ENCODE measurements around the gene KCNK6.
"Not testable (repeated sequence)": the region's sequence is repeated elsewhere in the genome, so short reads cannot be mapped to it uniquely, and the experiment has no call there.

KCNK6 gene

GRCh38 chr19:38360351-38360750 is 40.7 kb downstream of the KCNK6 start:
- no peak overlapping the region for H3K4me3 ChIP-seq

DNA sequence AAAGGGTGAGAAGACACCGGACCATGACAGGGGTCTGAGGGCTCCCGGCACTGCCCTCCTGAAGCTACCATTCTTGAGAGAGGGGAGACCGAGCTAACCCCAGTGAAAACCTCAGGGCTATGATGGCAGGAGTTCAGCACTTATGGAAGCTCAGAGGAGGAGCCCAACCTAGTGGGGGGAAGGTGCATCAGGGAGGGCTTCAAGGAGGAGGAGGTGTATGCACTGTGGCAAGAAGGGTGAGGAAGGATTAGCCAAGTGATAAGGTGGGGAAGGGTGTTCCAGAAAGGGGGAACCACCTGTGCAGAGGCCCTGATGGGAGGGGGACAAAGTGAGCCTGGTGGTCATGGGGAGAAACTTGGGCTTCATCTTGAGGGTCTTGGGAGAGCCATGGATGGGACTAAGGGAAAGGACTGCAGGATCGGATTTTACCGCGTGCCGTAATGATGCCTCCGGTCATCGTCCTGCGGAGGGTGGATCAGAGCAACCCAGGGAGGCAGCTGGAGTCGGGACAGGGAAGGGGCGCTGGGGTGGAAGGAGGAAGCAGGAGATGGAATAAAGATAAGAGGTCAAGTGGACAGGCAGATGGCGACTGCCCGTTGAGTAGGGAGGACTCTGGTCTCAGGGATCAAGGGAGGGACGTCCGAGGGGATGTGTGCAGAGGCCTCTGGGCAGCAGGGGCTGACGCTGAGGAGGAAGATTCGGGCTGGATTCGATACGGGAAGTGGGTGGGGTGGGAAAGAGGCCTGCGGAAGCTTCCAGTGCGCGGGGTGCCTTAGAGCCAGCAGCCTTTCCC is 41.4 kb downstream of the KCNK6 start:
- Histone ChIP-seq H3K4me3 (peak overlapping the region; percentile 77), H3K27ac (no peak overlapping the region), H3K9ac (ENCODE audit: insufficient read length) (no peak overlapping the region), H3K9me3 (ENCODE audit: low read depth, low read length) (no peaks in the 10 kb centered on the region), H3K36me3 (ENCODE audit: insufficient read depth, low read length) (no peaks in the 10 kb centered on the region)
- DNase-seq (ENCODE audit: low read depth, low spot score) = no peak
- TF ChIP-seq FOXP2 (optimal IDR thresholded peaks at IDR 0.05; ENCODE audit: control extremely low read depth, extremely low read length, insufficient read depth) (no peak), EZH2 (IDR thresholded peaks at IDR 0.05) (no peak), POLR2AphosphoS5 (IDR thresholded peaks at IDR 0.05; ENCODE audit: borderline replicate concordance, low read depth, low read length) (no peak)

More at GRCh38 chr19:38360351-38360750, 40.7 kb downstream of the KCNK6 start:
- Histone ChIP-seq H3K9ac (ENCODE audit: insufficient read length) (no peak overlapping the region), H3K36me3 (ENCODE audit: insufficient read depth, low read length) (no peaks in the 10 kb centered on the region), H3K9me3 (ENCODE audit: low read depth, low read length) (no peaks in the 10 kb centered on the region), H3K27ac (no peak overlapping the region)
- TF ChIP-seq EZH2 (IDR thresholded peaks at IDR 0.05) = no peak
- TF ChIP-seq FOXP2 (optimal IDR thresholded peaks at IDR 0.05; ENCODE audit: control extremely low read depth, extremely low read length, insufficient read depth) = no peak
- no peak for TF ChIP-seq POLR2AphosphoS5 (IDR thresholded peaks at IDR 0.05; ENCODE audit: borderline replicate concordance, low read depth, low read length)
- DNase-seq (ENCODE audit: low read depth, low spot score) = no peak

DNA sequence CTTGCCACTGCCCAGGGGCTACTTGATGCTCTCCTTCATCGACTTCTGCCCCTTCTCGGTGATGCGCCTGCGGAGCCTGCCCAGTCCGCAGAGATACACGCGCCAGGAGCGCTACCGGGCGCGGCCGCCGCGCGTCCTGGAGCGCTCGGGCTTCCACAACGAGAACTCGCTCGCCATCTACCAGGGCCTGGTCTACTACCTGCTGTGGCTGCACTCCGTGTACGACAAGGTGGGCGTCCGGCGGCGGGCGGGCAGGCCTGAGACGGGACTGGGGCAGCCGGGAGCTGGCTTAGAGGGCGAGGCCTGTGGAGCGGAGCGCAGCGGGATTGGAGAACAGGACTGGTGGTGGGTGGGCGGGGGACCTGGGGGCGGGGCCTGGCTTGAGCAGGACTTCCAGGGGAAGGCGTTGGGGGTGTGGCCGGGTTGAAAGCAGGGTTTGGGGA is 42.0 kb downstream of the KCNK6 start:
- no peak overlapping the region for H3K27ac ChIP-seq
- DNase-seq (ENCODE audit: low read depth, low spot score) = peak; percentile 8
- H3K9ac ChIP-seq (ENCODE audit: insufficient read length) = no peak overlapping the region

GRCh38 chr19:38362076-38362945 is 42.7 kb downstream of the KCNK6 start:
- no peaks in the 10 kb centered on the region for H3K36me3 ChIP-seq (ENCODE audit: insufficient read depth, low read length)
- no peak overlapping the region for H3K9ac ChIP-seq (ENCODE audit: insufficient read length)
- TF ChIP-seq FOXP2 (optimal IDR thresholded peaks at IDR 0.05; ENCODE audit: control extremely low read depth, extremely low read length, insufficient read depth) (no peak), POLR2AphosphoS5 (IDR thresholded peaks at IDR 0.05; ENCODE audit: borderline replicate concordance, low read depth, low read length) (no peak), EZH2 (IDR thresholded peaks at IDR 0.05) (no peak)
- no peak for DNase-seq (ENCODE audit: low read depth, low spot score)
- H3K9me3 ChIP-seq (ENCODE audit: low read depth, low read length) = no peaks in the 10 kb centered on the region
- no peak overlapping the region for H3K27ac ChIP-seq
- peak overlapping the region; percentile 77 for H3K4me3 ChIP-seq

More for the DNA sequence above, 42.0 kb downstream of the KCNK6 start:
- H3K36me3 ChIP-seq (ENCODE audit: insufficient read depth, low read length) = no peaks in the 10 kb centered on the region
- H3K4me3 ChIP-seq = peak overlapping the region; percentile 77
- TF ChIP-seq FOXP2 (optimal IDR thresholded peaks at IDR 0.05; ENCODE audit: control extremely low read depth, extremely low read length, insufficient read depth) = no peak
- TF ChIP-seq EZH2 (IDR thresholded peaks at IDR 0.05) = no peak
- TF ChIP-seq POLR2AphosphoS5 (IDR thresholded peaks at IDR 0.05; ENCODE audit: borderline replicate concordance, low read depth, low read length) = no peak
- no peaks in the 10 kb centered on the region for H3K9me3 ChIP-seq (ENCODE audit: low read depth, low read length)

GRCh38 chr19:38362946-38363688 is 43.5 kb downstream of the KCNK6 start:
- not testable (repeated sequence) for H3K36me3 ChIP-seq (ENCODE audit: insufficient read depth, low read length); DNase-seq (ENCODE audit: low read depth, low spot score); H3K9ac ChIP-seq (ENCODE audit: insufficient read length); H3K27ac ChIP-seq; H3K9me3 ChIP-seq (ENCODE audit: low read depth, low read length); H3K4me3 ChIP-seq

- no peak for DNase-seq (ENCODE audit: low read depth, low spot score)
- Histone ChIP-seq H3K4me3 (no peak overlapping the region), H3K9ac (ENCODE audit: insufficient read length) (no peak overlapping the region), H3K36me3 (ENCODE audit: insufficient read depth, low read length) (no peaks in the 10 kb centered on the region), H3K9me3 (ENCODE audit: low read depth, low read length) (no peaks in the 10 kb centered on the region), H3K27ac (no peak overlapping the region)
- TF ChIP-seq EZH2 (IDR thresholded peaks at IDR 0.05) (no peak), POLR2AphosphoS5 (IDR thresholded peaks at IDR 0.05; ENCODE audit: borderline replicate concordance, low read depth, low read length) (no peak), FOXP2 (optimal IDR thresholded peaks at IDR 0.05; ENCODE audit: control extremely low read depth, extremely low read length, insufficient read depth) (no peak)
These were observed 47.4 kb downstream of the KCNK6 start for GRCh38 chr19:38367041-38367440.

- Histone ChIP-seq H3K4me3 (no peak overlapping the region), H3K9me3 (ENCODE audit: low read depth, low read length) (no peaks in the 10 kb centered on the region), H3K27ac (no peak overlapping the region), H3K36me3 (ENCODE audit: insufficient read depth, low read length) (no peaks in the 10 kb centered on the region), H3K9ac (ENCODE audit: insufficient read length) (no peak overlapping the region)
- TF ChIP-seq FOXP2 (optimal IDR thresholded peaks at IDR 0.05; ENCODE audit: control extremely low read depth, extremely low read length, insufficient read depth) (no peak), POLR2AphosphoS5 (IDR thresholded peaks at IDR 0.05; ENCODE audit: borderline replicate concordance, low read depth, low read length) (no peak), EZH2 (IDR thresholded peaks at IDR 0.05) (no peak)
- no peak for DNase-seq (ENCODE audit: low read depth, low spot score)
These were observed 49.9 kb downstream of the KCNK6 start for GRCh38 chr19:38369584-38369983.

DNA sequence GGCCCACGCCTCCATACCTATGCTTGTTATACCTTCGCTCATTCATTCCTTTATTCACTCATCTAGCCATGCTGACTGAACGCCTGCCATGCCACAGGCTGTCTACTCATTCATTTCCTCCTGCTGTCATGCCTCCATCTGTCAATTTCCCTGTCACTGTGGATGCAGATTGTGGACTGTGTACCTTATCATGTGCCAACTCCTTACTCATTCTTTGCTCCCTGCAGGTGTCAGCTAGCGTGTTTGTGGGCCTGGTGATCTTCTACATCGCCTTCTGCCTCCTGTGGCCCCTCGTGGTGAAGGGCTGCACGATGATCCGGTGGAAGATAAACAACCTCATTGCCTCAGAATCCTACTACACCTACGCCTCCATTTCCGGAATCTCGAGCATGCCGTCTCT is 50.7 kb downstream of the KCNK6 start:
- Histone ChIP-seq H3K9ac (ENCODE audit: insufficient read length) (no peak overlapping the region), H3K36me3 (ENCODE audit: insufficient read depth, low read length) (no peaks in the 10 kb centered on the region), H3K27ac (no peak overlapping the region), H3K9me3 (ENCODE audit: low read depth, low read length) (no peaks in the 10 kb centered on the region), H3K4me3 (no peak overlapping the region)
- TF ChIP-seq FOXP2 (optimal IDR thresholded peaks at IDR 0.05; ENCODE audit: control extremely low read depth, extremely low read length, insufficient read depth) (no peak), POLR2AphosphoS5 (IDR thresholded peaks at IDR 0.05; ENCODE audit: borderline replicate concordance, low read depth, low read length) (no peak), EZH2 (IDR thresholded peaks at IDR 0.05) (no peak)
- DNase-seq (ENCODE audit: low read depth, low spot score) = no peak
